HG03097 (cell line): ENCODE data around the gene MAP4K2.

Experiments used
- ATAC-seq: cut with Tn5 transposase; IDR thresholded peaks from one replicate; pipeline ENCODE4 v1.9.1; 2021; ENCODE audit not compliant: unreplicated experiment, low FRiP score

MAP4K2 gene

GRCh38 chr11:64758330-64759079, 44.5 kb downstream of the MAP4K2 start:
- ATAC-seq = no peak

DNA sequence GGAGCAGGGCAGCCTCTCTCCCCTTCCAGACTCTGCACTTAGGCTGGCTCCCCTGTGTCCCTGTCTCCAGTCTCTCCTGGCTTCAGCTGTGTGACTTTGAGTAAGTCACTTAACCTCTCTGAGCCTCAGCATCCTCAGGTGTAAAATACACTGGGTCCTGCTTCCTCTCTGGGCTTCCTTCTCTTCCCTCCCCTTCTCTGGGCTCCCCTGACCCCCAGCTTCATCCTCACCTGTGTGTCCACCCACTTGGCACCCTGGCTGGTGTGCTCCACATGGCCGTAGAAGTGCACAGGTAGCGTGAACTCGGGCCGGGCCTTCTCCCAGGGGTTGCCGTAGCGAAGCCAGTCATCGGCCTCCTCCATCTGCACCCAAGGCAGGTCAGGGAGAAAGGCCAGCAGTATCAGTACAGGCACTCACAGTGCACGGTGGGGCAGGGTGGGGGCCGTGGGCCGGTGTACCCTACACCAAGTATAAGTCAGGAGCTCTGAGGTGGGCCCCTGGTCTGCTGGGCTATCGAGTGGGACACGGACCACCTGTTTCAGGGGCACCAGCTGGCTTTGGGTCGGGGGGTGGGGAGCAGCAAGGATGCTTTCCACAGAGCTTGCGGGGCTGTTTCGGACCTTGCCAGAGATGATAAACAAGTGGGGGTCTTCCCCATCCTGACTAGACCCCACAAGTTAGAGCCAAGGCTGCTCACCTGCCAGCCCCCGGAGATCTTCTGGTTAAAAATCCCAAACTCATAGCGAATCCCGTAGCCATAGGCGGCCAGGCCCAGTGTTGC, 45.3 kb downstream of the MAP4K2 start:
- ATAC-seq = no peak

DNA sequence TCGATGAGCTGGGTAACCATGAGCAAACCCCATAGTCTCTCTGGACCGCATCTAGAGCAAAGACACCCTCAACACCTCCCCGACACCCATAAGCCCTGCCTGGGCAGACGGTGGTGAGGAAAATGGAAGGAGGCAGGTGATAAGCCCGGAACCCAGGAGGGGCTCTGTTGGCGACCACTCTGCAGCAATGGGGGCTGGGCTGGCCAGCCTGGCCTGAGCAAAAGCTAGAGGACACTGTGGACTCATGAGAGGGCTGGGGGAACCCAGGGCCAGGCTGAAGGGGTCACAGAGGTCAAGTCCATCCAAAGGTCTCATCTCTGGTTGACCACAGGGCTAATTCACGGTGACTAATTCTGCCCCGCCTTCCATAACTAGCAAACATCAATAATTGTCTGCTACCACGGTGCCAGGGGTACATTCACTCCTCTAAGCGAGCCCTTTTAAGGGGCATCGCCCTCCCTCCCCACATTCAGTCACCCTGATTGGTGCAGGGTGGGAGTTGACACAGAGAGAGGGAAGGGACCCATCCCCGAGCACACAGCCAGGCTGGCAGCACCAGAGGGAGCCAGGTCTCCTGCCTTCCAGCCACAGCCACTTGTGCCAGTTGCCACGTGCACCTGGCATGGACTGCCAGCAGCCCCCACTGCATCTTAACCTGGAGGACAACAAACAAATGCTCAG, 47.2 kb downstream of the MAP4K2 start:
- ATAC-seq = no peak

GRCh38 chr11:64754919-64755662, 47.9 kb downstream of the MAP4K2 start:
- no peak for ATAC-seq

GRCh38 chr11:64754124-64754918, 48.7 kb downstream of the MAP4K2 start:
- ATAC-seq = no peak

- no peak for ATAC-seq
Measured at GRCh38 chr11:64753380-64754123, 49.5 kb downstream of the MAP4K2 start.

DNA sequence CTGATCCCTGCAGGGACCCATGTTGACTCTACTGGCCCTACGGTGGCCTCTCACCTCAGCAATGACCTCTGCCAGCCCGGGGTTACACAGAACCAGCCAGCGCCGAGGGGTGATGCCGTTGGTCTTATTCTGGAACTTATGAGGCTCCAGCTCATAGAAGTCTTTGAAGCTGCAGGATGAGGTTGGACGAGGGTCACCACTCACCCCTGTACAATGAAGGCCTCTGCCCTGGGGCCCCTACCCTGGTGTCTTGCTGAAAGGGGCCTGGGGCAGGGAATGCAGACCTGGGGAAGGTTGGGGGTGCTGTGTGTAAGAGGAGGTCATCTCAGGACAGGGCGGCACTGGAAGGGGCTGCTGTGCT, 50.0 kb downstream of the MAP4K2 start:
- no peak for ATAC-seq

GRCh38 chr11:64752175-64752970, 50.6 kb downstream of the MAP4K2 start:
- ATAC-seq = no peak

DNA sequence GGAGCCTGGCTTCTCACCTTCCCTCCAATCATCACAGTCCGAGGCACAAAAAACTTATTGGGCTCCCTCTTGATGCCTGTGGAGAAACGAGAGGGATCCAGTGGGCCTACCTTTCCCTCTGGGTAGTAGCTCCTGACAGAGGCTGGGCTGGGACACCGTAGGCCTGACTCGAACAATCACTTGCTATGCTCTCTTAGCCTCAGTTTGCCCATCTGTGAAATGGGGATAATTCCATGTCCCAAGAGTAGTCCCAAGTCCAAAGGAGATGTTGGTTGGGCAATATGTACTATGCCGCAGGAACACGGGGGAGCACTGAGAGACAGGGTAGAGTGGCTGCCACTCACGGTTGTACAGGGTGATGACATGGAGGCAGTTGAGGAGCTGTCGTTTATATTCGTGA, 51.4 kb downstream of the MAP4K2 start:
- no peak for ATAC-seq

GRCh38 chr11:64751136-64751535, 51.9 kb downstream of the MAP4K2 start:
- ATAC-seq = no peak

DNA sequence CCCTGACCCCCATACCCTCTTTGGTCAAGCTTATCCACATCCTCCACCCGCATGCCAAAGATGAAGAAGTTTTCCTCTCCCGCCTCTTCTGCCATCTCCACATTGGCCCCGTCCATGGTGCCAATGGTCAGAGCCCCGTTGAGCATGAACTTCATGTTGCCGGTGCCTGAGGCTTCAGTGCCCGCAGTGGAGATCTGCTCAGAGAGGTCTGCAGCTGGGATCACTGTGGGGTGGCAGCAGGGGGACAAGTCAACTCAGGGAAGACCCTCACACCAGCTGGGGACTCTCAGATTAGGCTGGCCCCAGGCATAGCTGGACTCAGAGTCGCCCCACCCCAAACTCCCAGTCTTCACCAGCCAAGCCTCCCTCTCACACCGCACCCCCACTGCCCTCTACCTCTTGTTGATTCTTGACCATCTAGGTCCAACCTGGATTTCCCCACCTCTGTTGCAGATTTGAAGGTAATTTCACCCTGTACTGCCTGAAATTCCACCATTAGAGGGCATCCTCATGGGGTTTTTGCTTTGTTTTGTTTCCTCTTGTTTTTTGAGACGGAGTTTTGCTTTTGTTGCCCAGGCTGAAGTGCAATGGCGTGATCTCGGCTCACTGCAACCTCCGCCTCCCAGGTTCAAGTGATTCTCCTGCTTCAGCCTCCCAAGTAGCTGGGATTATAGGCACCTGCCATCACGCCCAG, 52.5 kb downstream of the MAP4K2 start:
- no peak for ATAC-seq

DNA sequence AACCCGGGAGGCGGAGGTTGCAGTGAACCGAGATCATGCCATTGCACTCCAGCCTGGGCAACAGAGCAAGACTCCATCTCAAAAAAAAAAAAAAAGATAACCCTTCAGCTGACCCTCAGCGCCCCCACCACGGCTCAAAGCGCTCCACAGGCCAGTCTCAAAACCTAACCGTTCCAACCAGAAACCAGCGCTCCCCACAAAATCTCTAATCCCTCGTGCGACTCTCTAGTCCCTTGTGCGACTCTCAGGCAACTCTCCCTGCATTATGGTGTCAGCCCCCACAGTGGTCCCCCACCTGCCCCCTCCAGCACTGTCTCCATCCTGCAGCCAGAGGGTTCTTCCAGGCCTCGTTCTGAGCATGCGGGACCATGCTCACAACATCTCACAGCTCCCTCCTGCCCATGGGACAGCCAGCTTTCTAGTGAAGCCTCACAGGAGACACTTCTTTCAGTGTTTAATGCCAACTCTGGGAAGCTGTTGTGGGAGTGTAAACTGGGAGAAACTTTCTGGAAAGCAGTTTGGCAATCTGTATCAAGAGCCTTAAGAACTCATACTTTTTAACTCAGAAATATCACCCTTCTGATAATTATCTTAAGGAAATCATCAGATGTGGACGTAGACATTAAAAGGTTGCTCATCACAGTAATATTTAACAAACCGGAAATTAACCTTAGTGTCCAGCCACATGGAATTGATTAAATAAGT, 54.9 kb downstream of the MAP4K2 start:
- no peak for ATAC-seq

DNA sequence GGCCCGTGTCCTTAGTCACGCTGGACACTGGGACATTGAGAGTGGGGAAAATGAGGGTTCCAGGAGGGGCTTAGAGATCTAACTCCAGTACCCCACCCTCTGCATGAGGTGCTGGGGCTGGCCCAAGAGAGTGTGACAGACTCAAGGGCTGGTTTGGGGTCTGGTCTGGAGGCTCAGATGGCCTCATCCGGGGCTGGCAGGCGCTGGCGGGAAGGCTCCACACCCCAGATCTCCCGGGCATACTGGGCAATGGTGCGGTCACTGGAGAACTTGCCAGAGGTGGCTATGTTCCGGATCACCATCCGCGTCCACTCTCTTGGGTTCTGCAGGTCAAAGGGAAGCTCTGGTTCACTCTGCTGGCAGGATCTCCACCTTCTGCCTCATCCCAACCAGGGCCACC, 56.5 kb downstream of the MAP4K2 start:
- ATAC-seq = no peak

GRCh38 chr11:64745521-64746328, 57.3 kb downstream of the MAP4K2 start:
- ATAC-seq = no peak

DNA sequence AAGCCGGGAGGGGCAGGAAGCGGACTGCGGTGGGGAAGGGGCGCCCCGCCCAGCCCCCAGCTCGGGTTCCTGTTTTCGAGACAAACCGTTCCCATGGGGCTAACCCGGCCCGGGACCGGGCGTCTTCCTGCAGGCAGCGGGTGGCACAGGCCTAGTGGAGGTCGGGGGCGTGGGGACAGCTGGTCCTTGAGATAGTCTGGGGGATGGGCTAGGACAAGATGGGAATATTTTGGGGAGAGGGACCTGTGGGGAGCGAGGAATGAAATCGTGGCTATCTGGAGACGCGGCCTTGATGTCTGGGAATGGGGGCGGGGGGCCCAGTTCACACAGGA, 57.9 kb downstream of the MAP4K2 start:
- ATAC-seq = peak; percentile 38

GRCh38 chr11:64744544-64745188, 58.3 kb downstream of the MAP4K2 start:
- ATAC-seq = no peak
